ENCODE data around the gene C1orf56. TPM values are rescaled to one million over a fixed set of nuclear protein-coding genes. Genes with fewer than 3 reads are reported as not detected.
A peak's percentile ranks its signal among the peaks of the same experiment; 100 is the strongest.

Gene C1orf56
- total and polyA plus RNA-seq, 2 donors (not counting 3 experiments of a cell fraction or from before 2014, with no cell fraction given): 3.0 to 3.5 TPM

GRCh38 chr1:151056149-151056548, 8.6 kb downstream of the C1orf56 start:
- peaks cover 20% of the 10 kb centered on the region for H3K4me1 ChIP-seq (ENCODE audit: control insufficient read depth, extremely low read depth, insufficient read depth, low read length)
- intact Hi-C loops (cut with micrococcal nuclease): no loop called here
- no peaks in the 10 kb centered on the region for H3K9me3 ChIP-seq (replicated peaks; ENCODE audit: control insufficient read depth, insufficient read depth, low read length)
- POLR2A ChIA-PET: no interaction called here
- H3K27ac ChIP-seq (ENCODE audit: insufficient read depth, low read depth, low read length): no peak overlapping the region
- H3K36me3 ChIP-seq (ENCODE audit: control insufficient read depth in 2 of 2, extremely low read depth in 1 of 2, insufficient read depth in 2 of 2, low read length in 2 of 2): peaks cover 29 to 37% of the 10 kb centered on the region in 2 experiments
- H2AFZ ChIP-seq (ENCODE audit: low read depth, low read length): no peak overlapping the region
- H3K9ac ChIP-seq (replicated peaks; ENCODE audit: extremely low read depth, insufficient read depth, low read length): no peak overlapping the region
- CTCF ChIA-PET: interaction anchor here (1.2 to 3.2 kb wide), 2 partner anchors 15 to 31 kb away, joined by 3 to 19 read pairs; partner anchors contain the start of gene GABPB2
- peaks cover 64% of the 10 kb centered on the region for H3K79me2 ChIP-seq (ENCODE audit: control insufficient read depth, insufficient read depth, low read length)
- DNase-seq (ENCODE audit: low read depth, low spot score) (no peak), FAIRE-seq (no peak)
- peaks cover 9% of the 10 kb centered on the region for H4K20me1 ChIP-seq (replicated peaks; ENCODE audit: control insufficient read depth, extremely low read depth, insufficient read depth, low read length)
- TF ChIP-seq POLR2AphosphoS5 (IDR thresholded peaks at IDR 0.05; ENCODE audit: insufficient read depth, low read depth, low read length): no peak
- TF ChIP-seq EZH2 (IDR thresholded peaks at IDR 0.05; ENCODE audit: borderline replicate concordance, low read depth, low read length, severe bottlenecking): no peak
- TF ChIP-seq CTCF (IDR thresholded peaks at IDR 0.05; ENCODE audit: extremely low read depth in 1 of 2, insufficient read depth in 1 of 2, low read depth in 1 of 2, low read length in 2 of 2): no peak
- TF ChIP-seq FOS (IDR thresholded peaks at IDR 0.05; ENCODE audit: borderline replicate concordance, insufficient read depth, low read length): no peak
- H3K4me3 ChIP-seq (replicated peaks in 1 of 3; ENCODE audit: insufficient read depth in 1 of 3, low read depth in 1 of 3, low read length in 3 of 3): no peak overlapping the region
- H3K9me1 ChIP-seq (replicated peaks; ENCODE audit: control insufficient read depth, extremely low read depth, insufficient read depth, low read length): no peaks in the 10 kb centered on the region
- no TSS peak for BruUV-seq (replicated peaks)
- dilution Hi-C loops (cut with MboI; ENCODE audit: extremely low pct_ligation_motif_present, low sequenced_read_pairs): no loop called here
- no peaks in the 10 kb centered on the region for H3K27me3 ChIP-seq (ENCODE audit: control insufficient read depth in 2 of 2, insufficient read depth in 2 of 2, low read length in 2 of 2)
- H3K4me2 ChIP-seq (ENCODE audit: insufficient read depth, low read length): peak overlapping the region; percentile 33

GRCh38 chr1:151058692-151059091, 11.1 kb downstream of the C1orf56 start:
- dilution Hi-C loops (cut with MboI; ENCODE audit: extremely low pct_ligation_motif_present, low sequenced_read_pairs) (no loop called here), intact Hi-C loops (cut with micrococcal nuclease) (loop anchor here (1.0 to 2.0 kb wide), 2 partner anchors 10 to 50 kb away; partner anchors contain the start of gene PRUNE1)
- TSS peak; percentile 20 for BruUV-seq (replicated peaks)

More at GRCh38 chr1:151058692-151059091, 11.1 kb downstream of the C1orf56 start:
- CTCF ChIA-PET: interaction anchor here (0.6 to 6.1 kb wide), 11 partner anchors 8 to 138 kb away, joined by 3 to 39 read pairs (median 5); partner anchors contain the start of genes BNIPL, C1orf56, GABPB2 and MINDY1
- peaks cover 87% of the 10 kb centered on the region for H3K79me2 ChIP-seq (ENCODE audit: control insufficient read depth, insufficient read depth, low read length)
- H3K9me3 ChIP-seq (replicated peaks; ENCODE audit: control insufficient read depth, insufficient read depth, low read length): no peaks in the 10 kb centered on the region
- no peak for FAIRE-seq
- peak overlapping the region; percentile 90 for H3K9ac ChIP-seq (replicated peaks; ENCODE audit: extremely low read depth, insufficient read depth, low read length)
- peak overlapping the region; percentile 91 for H3K27ac ChIP-seq (ENCODE audit: insufficient read depth, low read depth, low read length)
- peak overlapping the region; percentile 68 for H3K4me2 ChIP-seq (ENCODE audit: insufficient read depth, low read length)
- peak; percentile 30 for DNase-seq (ENCODE audit: low read depth, low spot score)
- POLR2A ChIA-PET: no interaction called here
- no peaks in the 10 kb centered on the region for H3K9me1 ChIP-seq (replicated peaks; ENCODE audit: control insufficient read depth, extremely low read depth, insufficient read depth, low read length)
- H4K20me1 ChIP-seq (replicated peaks; ENCODE audit: control insufficient read depth, extremely low read depth, insufficient read depth, low read length): peaks cover 9% of the 10 kb centered on the region
- peak overlapping the region; percentile 82 to 94 (median 91) for H3K4me3 ChIP-seq (replicated peaks in 1 of 3; ENCODE audit: insufficient read depth in 1 of 3, low read depth in 1 of 3, low read length in 3 of 3)
- H3K4me1 ChIP-seq (ENCODE audit: control insufficient read depth, extremely low read depth, insufficient read depth, low read length): peaks cover 33% of the 10 kb centered on the region
- peaks cover 21 to 22% of the 10 kb centered on the region in 2 experiments for H3K36me3 ChIP-seq (ENCODE audit: control insufficient read depth in 2 of 2, extremely low read depth in 1 of 2, insufficient read depth in 2 of 2, low read length in 2 of 2)
- H3K27me3 ChIP-seq (ENCODE audit: control insufficient read depth in 2 of 2, insufficient read depth in 2 of 2, low read length in 2 of 2): no peaks in the 10 kb centered on the region
- H2AFZ ChIP-seq (ENCODE audit: low read depth, low read length): no peak overlapping the region
- TF ChIP-seq EZH2 (IDR thresholded peaks at IDR 0.05; ENCODE audit: borderline replicate concordance, low read depth, low read length, severe bottlenecking) (no peak), MAX (IDR thresholded peaks at IDR 0.05; ENCODE audit: insufficient read depth, insufficient read length) (no peak), CTCF (IDR thresholded peaks at IDR 0.05; ENCODE audit: extremely low read depth in 1 of 2, insufficient read depth in 1 of 2, low read depth in 1 of 2, low read length in 2 of 2) (no peak), POLR2AphosphoS5 (IDR thresholded peaks at IDR 0.05; ENCODE audit: insufficient read depth, low read depth, low read length) (no peak), GATA2 (IDR thresholded peaks at IDR 0.05; ENCODE audit: insufficient read depth, insufficient read length, low read depth, low read length) (no peak), POLR2A (IDR thresholded peaks at IDR 0.05; ENCODE audit: low read depth, low read length) (no peak), FOS (IDR thresholded peaks at IDR 0.05; ENCODE audit: borderline replicate concordance, insufficient read depth, low read length) (no peak), JUN (IDR thresholded peaks at IDR 0.05; ENCODE audit: borderline replicate concordance, insufficient read depth, insufficient read length, low read depth) (no peak), MYC (IDR thresholded peaks at IDR 0.05; ENCODE audit: low read depth, low read length) (no peak)

All from endothelial cell of umbilical vein (primary cell).